ENCODE measurements around the gene MTREX. TPM values are rescaled to one million over a fixed set of nuclear protein-coding genes. Genes with fewer than 3 reads are reported as not detected.

MTREX gene
- total RNA-seq, 1 experiment from 2014 or later: 25.6 TPM

DNA sequence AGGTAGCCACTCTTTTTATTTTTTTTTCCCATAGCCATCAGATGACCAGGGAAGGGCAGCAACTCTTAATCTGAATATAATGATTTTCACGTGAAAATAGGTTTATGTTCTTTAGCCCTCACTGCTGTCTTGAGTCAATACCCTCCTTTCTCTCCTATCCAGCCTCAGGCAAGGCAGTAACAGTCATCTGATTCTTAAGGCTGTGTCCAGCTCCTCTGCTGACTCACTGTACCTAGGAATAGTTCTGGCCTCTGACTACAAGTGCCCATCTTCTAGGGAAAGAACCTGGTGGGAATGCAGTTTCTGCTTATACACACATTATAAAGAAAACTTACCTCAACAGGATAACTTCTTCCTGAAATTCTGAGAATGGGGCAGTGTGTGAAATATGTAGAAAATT lies 31.0 kb upstream of the MTREX start:
- no peaks in the 10 kb centered on the region for H3F3A ChIP-seq (ENCODE audit: low read length, unreplicated experiment)
- H3K36me3 ChIP-seq (ENCODE audit: low read depth, low read length): peaks cover 25% of the 10 kb centered on the region
- H3K9me2 ChIP-seq (replicated peaks; ENCODE audit: low read length): no peaks in the 10 kb centered on the region
- no peaks in the 10 kb centered on the region for H3K79me2 ChIP-seq (ENCODE audit: low read length)
- no TSS peak for BruUV-seq (replicated peaks)
- H3K4me1 ChIP-seq (ENCODE audit: insufficient read depth, low read length): no peaks in the 10 kb centered on the region
- intact Hi-C loops (cut with micrococcal nuclease): no loop called here
- no peaks in the 10 kb centered on the region for H3K9me3 ChIP-seq (ENCODE audit: low read length)
- no peaks in the 10 kb centered on the region for H3K27me3 ChIP-seq (ENCODE audit: low read length)
- ATAC-seq: peak; percentile 51; the same call in 1 of the 2 replicates
- peak; percentile 14 for DNase-seq
- no peaks in the 10 kb centered on the region for H4K20me1 ChIP-seq (ENCODE audit: low read length)
- no peak overlapping the region for H3K4me2 ChIP-seq (ENCODE audit: low read length)
- H2AFZ ChIP-seq (ENCODE audit: low read length): no peak overlapping the region
- TF ChIP-seq, protein P1, sequence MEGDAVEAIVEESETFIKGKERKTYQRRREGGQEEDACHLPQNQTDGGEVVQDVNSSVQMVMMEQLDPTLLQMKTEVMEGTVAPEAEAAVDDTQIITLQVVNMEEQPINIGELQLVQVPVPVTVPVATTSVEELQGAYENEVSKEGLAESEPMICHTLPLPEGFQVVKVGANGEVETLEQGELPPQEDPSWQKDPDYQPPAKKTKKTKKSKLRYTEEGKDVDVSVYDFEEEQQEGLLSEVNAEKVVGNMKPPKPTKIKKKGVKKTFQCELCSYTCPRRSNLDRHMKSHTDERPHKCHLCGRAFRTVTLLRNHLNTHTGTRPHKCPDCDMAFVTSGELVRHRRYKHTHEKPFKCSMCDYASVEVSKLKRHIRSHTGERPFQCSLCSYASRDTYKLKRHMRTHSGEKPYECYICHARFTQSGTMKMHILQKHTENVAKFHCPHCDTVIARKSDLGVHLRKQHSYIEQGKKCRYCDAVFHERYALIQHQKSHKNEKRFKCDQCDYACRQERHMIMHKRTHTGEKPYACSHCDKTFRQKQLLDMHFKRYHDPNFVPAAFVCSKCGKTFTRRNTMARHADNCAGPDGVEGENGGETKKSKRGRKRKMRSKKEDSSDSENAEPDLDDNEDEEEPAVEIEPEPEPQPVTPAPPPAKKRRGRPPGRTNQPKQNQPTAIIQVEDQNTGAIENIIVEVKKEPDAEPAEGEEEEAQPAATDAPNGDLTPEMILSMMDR (conservative IDR thresholded peaks at IDR 0.05; ENCODE audit: low read depth, low read length): no peak
- TF ChIP-seq EZH2 (IDR thresholded peaks at IDR 0.05; ENCODE audit: low read length, unreplicated experiment): no peak
- no peak for TF ChIP-seq EZH2phosphoT487 (IDR thresholded peaks at IDR 0.05; ENCODE audit: borderline replicate concordance, low read length)
- CTCF ChIA-PET: no interaction called here
- H3K27ac ChIP-seq (ENCODE audit: low read length): no peak overlapping the region
- no peak overlapping the region for H3K4me3 ChIP-seq (ENCODE audit: low read length)
- no peak overlapping the region for H3K9ac ChIP-seq (ENCODE audit: low read length)
- POLR2A ChIA-PET (ENCODE audit: unreplicated experiment): no interaction called here

- TF ChIP-seq, protein P1 (conservative IDR thresholded peaks at IDR 0.05; ENCODE audit: low read depth, low read length): no peak
- Histone ChIP-seq H3K4me3 (ENCODE audit: low read length) (no peak overlapping the region), H3F3A (ENCODE audit: low read length, unreplicated experiment) (no peaks in the 10 kb centered on the region), H4K20me1 (ENCODE audit: low read length) (no peaks in the 10 kb centered on the region), H3K27me3 (ENCODE audit: low read length) (no peaks in the 10 kb centered on the region), H3K9me2 (replicated peaks; ENCODE audit: low read length) (no peaks in the 10 kb centered on the region), H3K9ac (ENCODE audit: low read length) (no peak overlapping the region), H3K27ac (ENCODE audit: low read length) (no peak overlapping the region), H3K79me2 (ENCODE audit: low read length) (no peaks in the 10 kb centered on the region), H3K4me2 (ENCODE audit: low read length) (no peak overlapping the region), H3K4me1 (ENCODE audit: insufficient read depth, low read length) (no peaks in the 10 kb centered on the region), H2AFZ (ENCODE audit: low read length) (no peak overlapping the region), H3K36me3 (ENCODE audit: low read depth, low read length) (peaks cover 22% of the 10 kb centered on the region), H3K9me3 (ENCODE audit: low read length) (no peaks in the 10 kb centered on the region)
- CTCF ChIA-PET: no interaction called here
- intact Hi-C loops (cut with micrococcal nuclease): no loop called here
- no TSS peak for BruUV-seq (replicated peaks)
- DNase-seq (peak; percentile 1), ATAC-seq (no peak)
- POLR2A ChIA-PET (ENCODE audit: unreplicated experiment): no interaction called here
Observed at GRCh38 chr5:55278778-55279177, 29.0 kb upstream of the MTREX start.

DNA sequence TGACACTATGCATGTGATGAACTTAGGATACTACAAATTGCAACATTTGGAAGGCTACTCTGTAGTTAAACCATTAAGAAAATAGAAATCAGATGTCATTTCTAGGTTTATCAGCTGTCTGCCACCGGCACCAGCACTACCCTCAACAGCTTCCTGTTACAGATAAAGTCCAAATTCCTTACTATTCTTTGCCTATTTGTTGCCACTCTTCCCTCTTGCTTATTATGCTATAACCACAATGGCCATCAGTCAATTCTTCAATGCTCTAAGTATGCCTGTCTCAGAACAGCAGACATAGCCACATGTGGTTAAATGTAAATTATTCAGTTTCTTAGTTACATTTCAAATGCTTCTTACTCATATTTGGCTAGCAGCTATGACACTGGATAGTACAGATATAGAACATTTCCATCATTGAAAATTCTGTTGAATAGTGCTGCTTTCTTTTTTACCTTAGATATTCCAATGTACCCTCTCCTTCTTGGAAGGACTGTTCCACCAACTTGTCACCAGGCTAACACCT lies 21.3 kb upstream of the MTREX start:
- no peak for DNase-seq

More for the DNA sequence above, 21.3 kb upstream of the MTREX start:
- intact Hi-C loops (cut with micrococcal nuclease): no loop called here
- BruUV-seq (replicated peaks): no TSS peak
- Histone ChIP-seq H3K4me2 (ENCODE audit: low read length) (no peak overlapping the region), H3K79me2 (ENCODE audit: low read length) (no peaks in the 10 kb centered on the region), H3K27me3 (ENCODE audit: low read length) (no peaks in the 10 kb centered on the region), H3K4me1 (ENCODE audit: insufficient read depth, low read length) (no peaks in the 10 kb centered on the region), H3K9me2 (replicated peaks; ENCODE audit: low read length) (no peaks in the 10 kb centered on the region), H4K20me1 (ENCODE audit: low read length) (no peaks in the 10 kb centered on the region), H3K4me3 (ENCODE audit: low read length) (no peak overlapping the region), H3K9me3 (ENCODE audit: low read length) (no peaks in the 10 kb centered on the region), H3K27ac (ENCODE audit: low read length) (no peak overlapping the region), H3K36me3 (ENCODE audit: low read depth, low read length) (peaks cover 9% of the 10 kb centered on the region), H3F3A (ENCODE audit: low read length, unreplicated experiment) (no peaks in the 10 kb centered on the region), H2AFZ (ENCODE audit: low read length) (no peak overlapping the region), H3K9ac (ENCODE audit: low read length) (no peak overlapping the region)
- ChIA-PET POLR2A (ENCODE audit: unreplicated experiment) (no interaction called here), CTCF (no interaction called here)
- ATAC-seq: no peak
- TF ChIP-seq, protein P1 (conservative IDR thresholded peaks at IDR 0.05; ENCODE audit: low read depth, low read length): no peak
- TF ChIP-seq EZH2 (IDR thresholded peaks at IDR 0.05; ENCODE audit: low read length, unreplicated experiment) (no peak), EZH2phosphoT487 (IDR thresholded peaks at IDR 0.05; ENCODE audit: borderline replicate concordance, low read length) (no peak)
